GM18517 (cell line): Measurements from ENCODE around the gene DES.

ENCODE experiments used
- ATAC-seq: cut with Tn5 transposase; IDR thresholded peaks from one replicate; pipeline ENCODE4 v1.9.1; 2021; ENCODE audit warnings: mild to moderate bottlenecking, moderate library complexity; ENCODE audit not compliant: unreplicated experiment

Gene DES

GRCh38 chr2:219452361-219453317, 34.5 kb downstream of the DES start:
- ATAC-seq, result no peak

DNA sequence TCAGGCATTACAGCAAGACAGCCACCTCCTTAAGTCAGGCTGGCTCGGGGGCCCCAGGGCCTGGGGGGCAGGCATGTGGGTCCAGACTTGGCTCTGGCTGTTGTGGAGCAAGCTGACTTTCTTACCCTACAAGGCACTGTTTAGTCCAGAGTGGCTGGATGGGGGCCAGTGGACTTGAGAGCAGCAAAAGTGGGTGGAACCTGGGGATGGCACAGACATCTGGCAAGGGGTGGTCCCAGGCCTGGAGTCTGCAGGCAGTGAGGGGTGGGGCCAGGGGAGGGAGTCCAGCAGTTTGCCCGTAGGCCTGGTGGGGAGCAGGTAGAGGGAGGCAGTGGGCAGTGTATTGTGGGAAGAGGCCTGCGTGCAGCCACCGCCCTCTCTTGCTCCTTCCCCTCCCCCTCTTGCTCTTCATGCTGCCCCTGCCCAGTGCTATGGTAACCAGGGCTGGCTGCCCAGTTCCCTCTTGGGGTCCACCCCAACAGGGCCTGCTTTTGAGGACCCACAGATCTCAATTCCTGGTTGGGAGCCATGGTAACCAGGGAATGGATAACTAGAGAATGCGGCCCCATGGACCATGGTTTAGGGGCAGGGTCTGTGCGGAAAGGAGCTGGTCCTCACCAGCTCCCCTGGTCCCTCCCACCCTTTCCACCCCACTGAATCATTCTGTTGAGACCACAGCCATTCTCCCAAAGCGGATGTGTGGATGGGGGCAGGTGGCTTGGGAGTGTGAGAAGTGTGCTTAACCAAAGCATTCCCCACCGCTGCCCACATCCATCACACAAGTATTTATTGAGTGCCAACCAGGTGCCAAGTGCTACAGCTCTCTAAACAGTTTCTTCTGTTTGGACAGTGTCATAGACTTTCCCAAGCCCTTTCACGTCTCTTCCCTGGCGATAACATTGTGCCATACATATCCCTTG, 35.8 kb downstream of the DES start:
- ATAC-seq, result no peak

DNA sequence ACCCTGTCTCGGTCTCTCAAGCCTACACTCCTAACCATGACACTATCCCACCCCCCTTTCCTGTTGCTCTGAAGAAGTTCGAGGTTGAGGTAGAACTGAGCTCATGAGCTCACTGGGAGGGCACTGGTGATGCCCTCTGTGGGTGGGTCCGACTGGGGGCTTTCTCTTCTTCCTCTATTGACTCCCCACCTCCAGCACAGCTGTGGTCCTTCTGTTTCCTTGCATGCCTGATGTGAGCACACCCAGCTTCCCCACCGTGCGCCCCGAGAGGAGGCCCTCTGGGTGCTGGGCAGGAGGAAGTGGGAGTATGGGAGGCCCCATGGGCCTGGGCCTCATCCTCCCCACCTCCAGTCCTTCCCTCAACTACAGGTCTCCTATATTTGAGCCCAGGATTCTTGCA, 37.4 kb downstream of the DES start:
- ATAC-seq, result no peak

DNA sequence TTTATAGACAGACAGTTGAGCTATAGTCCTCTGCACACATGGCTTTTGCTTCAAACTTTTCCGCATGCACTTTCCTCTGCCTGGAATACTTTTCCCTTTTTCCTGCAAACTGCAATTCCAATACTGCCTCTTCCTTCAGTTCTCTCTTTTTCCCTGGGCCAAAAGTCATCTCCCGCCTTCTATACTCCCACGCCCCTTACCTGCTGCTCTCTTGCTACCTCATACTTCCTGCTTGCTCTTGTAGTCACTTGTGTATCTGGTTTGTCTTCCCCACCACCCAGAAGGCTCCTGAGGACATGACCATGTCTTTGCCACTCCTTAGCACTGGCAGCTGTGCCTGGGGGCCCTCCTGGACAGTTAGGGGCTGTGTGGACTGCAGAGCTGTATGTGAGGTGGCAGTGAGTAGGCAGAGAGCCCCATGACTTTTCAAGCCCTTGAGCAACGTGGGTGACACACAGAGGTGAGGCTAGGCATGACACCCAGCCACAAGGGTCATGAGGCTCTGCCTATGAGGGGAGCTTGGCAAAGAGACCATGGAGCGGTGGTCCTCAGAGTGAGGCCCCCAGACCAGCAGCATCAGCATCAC, 39.7 kb downstream of the DES start:
- no peak for ATAC-seq

GRCh38 chr2:219458996-219459395, 40.8 kb downstream of the DES start:
- no peak for ATAC-seq

DNA sequence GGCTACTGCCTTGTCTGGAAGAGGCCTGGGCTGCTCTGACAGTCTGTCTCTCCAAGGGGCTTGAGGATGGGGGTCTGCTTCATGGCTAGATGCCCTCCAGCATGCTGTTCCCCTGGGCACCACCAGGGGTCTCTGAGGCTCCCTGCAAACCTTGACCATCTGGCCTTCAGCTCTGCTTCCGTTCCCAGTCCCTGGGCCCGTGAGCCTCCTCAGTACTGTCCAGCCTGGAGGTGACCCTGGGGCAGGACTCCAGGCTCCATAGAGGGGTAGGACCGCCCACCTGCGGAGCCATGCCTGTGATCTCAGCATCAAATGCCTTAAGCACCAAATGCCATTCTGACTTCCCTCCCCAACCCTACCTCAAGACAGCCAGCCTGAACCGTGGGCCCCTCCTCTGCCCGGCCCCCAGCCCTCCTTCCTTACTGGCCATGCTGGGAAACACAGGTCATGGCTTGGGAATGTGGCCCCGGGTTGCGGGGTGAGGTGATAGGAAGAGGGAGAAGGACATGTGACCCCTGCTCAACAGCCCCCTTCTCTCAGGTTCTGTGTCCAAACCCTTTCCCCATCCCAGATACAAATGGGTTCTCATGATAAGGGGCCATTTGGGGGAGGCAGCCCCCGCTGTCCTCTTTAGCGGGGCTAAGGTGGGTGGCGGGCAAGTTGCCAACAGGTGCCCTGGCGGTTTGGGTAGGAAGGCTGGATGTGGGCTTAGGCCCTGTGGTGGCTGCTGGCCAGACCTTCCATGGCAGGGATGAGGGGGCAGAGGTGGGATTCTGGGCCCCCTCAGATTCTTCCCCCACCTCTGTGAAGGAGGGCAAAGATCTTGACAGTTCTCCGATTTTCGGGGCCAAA, 41.5 kb downstream of the DES start:
- ATAC-seq, result no peak

DNA sequence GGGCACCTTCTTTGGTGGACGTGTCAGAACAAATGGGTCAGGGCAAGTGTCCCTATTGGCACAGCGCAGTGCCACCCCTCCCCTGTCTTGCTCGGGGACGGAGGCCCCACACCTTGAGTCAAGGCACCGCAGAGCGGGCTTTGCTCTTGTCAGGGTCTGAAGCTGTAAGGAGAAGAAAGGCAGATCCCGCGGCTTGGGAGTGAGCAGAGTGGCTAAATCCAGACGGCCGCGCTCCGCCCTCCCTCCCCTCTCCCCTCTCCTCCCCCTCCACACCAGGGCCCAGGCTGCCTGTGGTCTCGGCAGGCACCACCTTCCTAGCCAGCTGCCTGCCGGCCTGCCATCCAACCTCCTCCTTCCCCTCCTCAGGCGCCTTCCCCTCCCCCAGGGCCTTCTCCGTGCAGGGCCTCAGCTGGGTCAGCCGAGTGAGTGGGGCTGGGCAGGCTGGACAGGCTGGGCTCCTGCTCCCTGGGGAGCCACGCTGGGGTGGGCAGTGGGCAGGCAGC, 42.3 kb downstream of the DES start:
- no peak for ATAC-seq

- ATAC-seq, result no peak
Measured at GRCh38 chr2:219461047-219461514, 42.9 kb downstream of the DES start.

- ATAC-seq, result no peak
Measured at GRCh38 chr2:219461669-219462068, 43.5 kb downstream of the DES start.

GRCh38 chr2:219462349-219462748, 44.2 kb downstream of the DES start:
- no peak for ATAC-seq

- no peak for ATAC-seq
Measured at GRCh38 chr2:219464286-219465032, 46.3 kb downstream of the DES start.

GRCh38 chr2:219465659-219466561, 47.7 kb downstream of the DES start:
- no peak for ATAC-seq

DNA sequence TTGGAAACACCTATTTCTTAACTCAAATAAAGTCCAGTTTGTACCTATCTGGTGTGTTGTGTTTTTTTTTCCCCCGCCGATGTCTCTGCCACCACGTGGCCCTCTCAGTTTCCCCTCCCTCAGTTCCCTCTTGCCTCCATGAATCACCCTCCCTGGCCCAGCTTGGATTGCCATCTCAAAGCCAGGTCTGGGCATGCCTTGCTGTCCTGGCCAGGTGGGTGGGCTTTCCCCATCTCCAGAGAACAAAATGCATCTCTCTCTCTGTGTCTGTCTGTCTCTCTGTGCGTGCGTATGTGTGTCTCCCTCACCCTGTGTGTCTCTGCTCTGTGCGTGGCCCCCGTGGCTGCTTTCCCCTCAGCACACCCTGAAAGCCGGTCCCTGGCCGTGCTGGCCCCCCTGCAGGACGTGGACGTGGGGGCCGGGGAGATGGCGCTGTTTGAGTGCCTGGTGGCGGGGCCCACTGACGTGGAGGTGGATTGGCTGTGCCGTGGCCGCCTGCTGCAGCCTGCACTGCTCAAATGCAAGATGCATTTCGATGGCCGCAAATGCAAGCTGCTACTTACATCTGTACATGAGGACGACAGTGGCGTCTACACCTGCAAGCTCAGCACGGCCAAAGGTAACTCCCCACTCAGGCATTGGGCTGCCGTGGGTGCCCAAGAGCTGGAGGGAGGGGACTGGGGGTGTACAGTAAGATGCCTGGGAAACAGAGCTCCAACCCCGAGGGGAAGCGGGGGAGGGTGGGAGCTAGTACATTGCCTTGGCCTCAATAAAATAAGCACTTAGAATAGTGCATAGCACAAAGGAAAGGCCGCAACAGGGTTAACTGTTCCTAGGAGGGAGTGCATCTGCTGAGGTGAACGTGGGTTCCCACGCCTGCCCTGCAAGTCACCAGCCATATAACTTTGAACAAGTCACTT, 48.9 kb downstream of the DES start:
- no peak for ATAC-seq

DNA sequence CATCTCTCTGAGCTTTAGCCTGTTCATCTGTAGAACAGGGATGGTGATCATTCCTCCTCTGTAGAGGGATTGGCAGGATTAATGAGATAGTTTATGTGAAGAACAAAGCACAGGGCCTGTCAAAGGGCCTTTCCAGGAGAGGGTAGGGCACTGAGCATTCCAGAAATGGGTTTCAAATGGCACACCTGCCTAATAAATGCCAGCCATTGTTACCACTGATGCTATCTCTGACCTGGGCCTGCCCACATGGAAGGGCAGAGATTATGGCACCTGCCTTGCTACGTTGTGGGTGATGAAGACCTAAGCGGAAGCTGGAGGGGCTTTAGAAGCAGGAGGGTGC, 49.5 kb downstream of the DES start:
- ATAC-seq, result no peak

- no peak for ATAC-seq
Measured at GRCh38 chr2:219468410-219469185, 50.4 kb downstream of the DES start.

GRCh38 chr2:219469186-219469724, 51.1 kb downstream of the DES start:
- ATAC-seq, result no peak
